ENCODE data around the gene GGTA1. TPM values are rescaled to one million over a fixed set of nuclear protein-coding genes. Genes with fewer than 3 reads are reported as not detected.

The GGTA1 gene
- total RNA-seq, 1 donor from 2014 or later = 0.64 TPM

DNA sequence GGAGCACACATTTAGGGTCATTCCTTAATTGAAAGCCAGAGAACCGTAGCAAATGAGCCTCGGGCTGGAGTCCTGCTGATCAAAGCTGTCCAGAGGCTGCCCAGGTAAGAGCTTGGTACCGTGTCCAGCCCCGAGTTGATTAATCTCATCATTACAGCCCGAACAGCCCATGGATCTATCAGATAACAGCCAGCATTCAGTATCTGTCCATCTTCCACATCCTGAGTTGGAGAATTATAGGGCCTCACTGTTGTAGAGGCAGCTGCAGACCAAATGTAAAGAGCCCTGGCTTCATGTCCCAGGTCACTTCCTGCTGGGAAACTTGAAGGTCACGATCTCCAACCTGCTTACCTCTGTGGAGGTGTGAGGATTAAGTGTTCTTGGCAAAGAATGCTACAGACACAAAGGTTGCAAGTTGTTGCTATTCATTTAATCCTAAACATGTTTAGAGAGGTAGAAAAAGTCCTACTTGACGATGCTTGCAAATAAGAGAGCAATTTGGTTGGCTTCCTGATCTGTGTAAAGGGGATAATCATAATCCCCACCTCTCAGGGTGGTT is 16.1 kb downstream of the GGTA1 start:
- TF ChIP-seq, protein P1, sequence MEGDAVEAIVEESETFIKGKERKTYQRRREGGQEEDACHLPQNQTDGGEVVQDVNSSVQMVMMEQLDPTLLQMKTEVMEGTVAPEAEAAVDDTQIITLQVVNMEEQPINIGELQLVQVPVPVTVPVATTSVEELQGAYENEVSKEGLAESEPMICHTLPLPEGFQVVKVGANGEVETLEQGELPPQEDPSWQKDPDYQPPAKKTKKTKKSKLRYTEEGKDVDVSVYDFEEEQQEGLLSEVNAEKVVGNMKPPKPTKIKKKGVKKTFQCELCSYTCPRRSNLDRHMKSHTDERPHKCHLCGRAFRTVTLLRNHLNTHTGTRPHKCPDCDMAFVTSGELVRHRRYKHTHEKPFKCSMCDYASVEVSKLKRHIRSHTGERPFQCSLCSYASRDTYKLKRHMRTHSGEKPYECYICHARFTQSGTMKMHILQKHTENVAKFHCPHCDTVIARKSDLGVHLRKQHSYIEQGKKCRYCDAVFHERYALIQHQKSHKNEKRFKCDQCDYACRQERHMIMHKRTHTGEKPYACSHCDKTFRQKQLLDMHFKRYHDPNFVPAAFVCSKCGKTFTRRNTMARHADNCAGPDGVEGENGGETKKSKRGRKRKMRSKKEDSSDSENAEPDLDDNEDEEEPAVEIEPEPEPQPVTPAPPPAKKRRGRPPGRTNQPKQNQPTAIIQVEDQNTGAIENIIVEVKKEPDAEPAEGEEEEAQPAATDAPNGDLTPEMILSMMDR (IDR thresholded peaks at IDR 0.05) = no peak
- H3K27me3 Mint-ChIP-seq (ENCODE audit: unreplicated experiment) = no peaks in the 10 kb centered on the region
- H3K4me1 Mint-ChIP-seq (ENCODE audit: unreplicated experiment) = peaks cover 5% of the 10 kb centered on the region
- no peak overlapping the region for H3K4me3 Mint-ChIP-seq (ENCODE audit: unreplicated experiment)
- H3K9me3 Mint-ChIP-seq (ENCODE audit: unreplicated experiment) = no peaks in the 10 kb centered on the region
- DNase-seq (ENCODE audit: extremely low spot score, unreplicated experiment) = no peak
- H3K27ac Mint-ChIP-seq (ENCODE audit: unreplicated experiment) = no peak overlapping the region
- H3K36me3 Mint-ChIP-seq (ENCODE audit: unreplicated experiment) = no peaks in the 10 kb centered on the region

DNA sequence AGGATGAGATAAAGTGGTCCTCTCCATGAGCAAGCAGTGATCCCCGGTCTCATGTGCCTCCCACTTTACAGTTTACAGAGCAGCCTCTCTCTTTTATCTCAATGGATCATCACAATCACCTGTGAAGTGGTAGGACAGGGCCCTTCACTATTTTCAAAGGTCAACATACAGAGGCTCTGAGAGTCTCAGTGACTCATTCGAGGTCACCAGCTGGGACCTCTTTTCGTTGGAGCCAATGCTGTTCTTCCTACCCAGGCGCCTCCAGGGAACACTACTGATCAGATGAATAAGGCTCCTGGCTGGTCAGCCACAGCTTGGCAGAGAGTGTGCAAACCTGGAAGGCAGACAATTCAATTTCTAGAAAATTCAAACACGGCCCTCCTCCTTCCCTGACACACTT is 16.6 kb downstream of the GGTA1 start:
- peaks cover 5% of the 10 kb centered on the region for H3K4me1 Mint-ChIP-seq (ENCODE audit: unreplicated experiment)
- TF ChIP-seq, protein P1 (IDR thresholded peaks at IDR 0.05) = no peak
- DNase-seq (ENCODE audit: extremely low spot score, unreplicated experiment) = no peak

DNA sequence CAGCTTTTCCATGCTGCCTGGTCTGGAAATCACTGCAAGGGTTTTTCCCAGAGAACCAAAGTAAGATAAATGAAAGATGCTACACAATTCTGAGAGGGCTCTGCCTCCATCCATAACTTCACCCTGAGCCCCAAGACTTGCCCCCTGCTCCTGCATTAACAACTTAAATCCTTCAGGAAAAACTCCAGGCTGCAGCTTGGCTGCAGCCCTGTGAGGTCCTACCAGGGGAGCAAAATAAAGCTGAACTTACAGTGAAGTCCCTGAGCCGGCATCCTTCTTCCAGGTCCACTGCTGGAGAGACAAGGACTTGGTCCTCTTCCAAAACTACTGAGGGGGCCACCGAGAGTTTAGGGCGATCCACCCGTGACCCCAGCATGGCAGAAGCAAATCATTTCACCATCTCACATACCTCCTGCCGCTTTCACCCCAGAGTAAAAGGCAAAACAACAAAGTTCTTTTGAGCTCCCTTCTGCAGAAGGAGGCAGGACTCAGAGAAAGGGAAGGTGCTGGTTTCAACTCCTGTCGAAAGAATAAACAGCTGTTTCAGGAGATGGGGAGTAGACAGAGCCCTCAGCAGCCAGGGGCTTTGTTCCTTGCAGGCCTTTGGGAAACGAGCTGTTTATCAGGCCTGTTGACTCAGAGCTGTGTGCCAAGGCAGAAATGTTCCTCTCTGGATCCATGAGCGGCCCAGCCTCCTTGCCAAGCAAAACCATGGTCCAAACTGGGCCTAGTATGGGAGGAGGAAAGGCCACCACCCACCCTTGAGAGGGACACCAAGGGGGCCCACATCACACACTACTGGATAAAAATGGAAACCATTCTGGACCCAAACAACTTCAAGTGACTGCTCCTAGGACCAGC is 20.6 kb downstream of the GGTA1 start:
- no peak for DNase-seq (ENCODE audit: extremely low spot score, unreplicated experiment)
- Mint-ChIP-seq H3K9me3 (ENCODE audit: unreplicated experiment) (no peaks in the 10 kb centered on the region), H3K4me3 (ENCODE audit: unreplicated experiment) (no peak overlapping the region), H3K36me3 (ENCODE audit: unreplicated experiment) (no peaks in the 10 kb centered on the region), H3K27me3 (ENCODE audit: unreplicated experiment) (peaks cover 33% of the 10 kb centered on the region), H3K4me1 (ENCODE audit: unreplicated experiment) (peaks cover 5% of the 10 kb centered on the region), H3K27ac (ENCODE audit: unreplicated experiment) (no peak overlapping the region)
- TF ChIP-seq, protein P1 (IDR thresholded peaks at IDR 0.05) = no peak

More for the DNA sequence above, 16.6 kb downstream of the GGTA1 start:
- Mint-ChIP-seq H3K4me3 (ENCODE audit: unreplicated experiment) (no peak overlapping the region), H3K27ac (ENCODE audit: unreplicated experiment) (no peak overlapping the region), H3K36me3 (ENCODE audit: unreplicated experiment) (no peaks in the 10 kb centered on the region), H3K9me3 (ENCODE audit: unreplicated experiment) (no peaks in the 10 kb centered on the region), H3K27me3 (ENCODE audit: unreplicated experiment) (no peaks in the 10 kb centered on the region)

DNA sequence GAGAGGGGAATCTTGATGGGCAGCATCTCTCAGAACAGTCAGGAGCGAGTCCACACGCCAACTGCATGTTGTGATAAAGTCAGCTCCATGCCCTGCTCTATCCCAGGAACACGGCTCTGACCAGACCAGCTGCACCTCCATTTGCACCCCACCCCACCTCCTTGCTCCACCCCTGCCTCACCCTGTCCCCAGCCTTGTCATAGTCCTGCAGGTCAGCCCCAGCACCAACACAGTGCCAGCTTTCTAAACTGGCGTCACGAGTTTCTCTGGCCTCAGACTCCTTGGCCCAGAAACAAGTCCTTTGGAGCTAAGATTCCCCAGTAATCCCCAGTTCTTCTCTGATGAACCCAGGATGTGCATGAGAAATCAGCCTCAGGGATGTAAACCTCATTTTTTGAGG is 23.5 kb downstream of the GGTA1 start:
- TF ChIP-seq, protein P1 (IDR thresholded peaks at IDR 0.05) = no peak
- no peaks in the 10 kb centered on the region for H3K4me1 Mint-ChIP-seq (ENCODE audit: unreplicated experiment)
- H3K36me3 Mint-ChIP-seq (ENCODE audit: unreplicated experiment) = no peaks in the 10 kb centered on the region
- DNase-seq (ENCODE audit: extremely low spot score, unreplicated experiment) = no peak
- H3K4me3 Mint-ChIP-seq (ENCODE audit: unreplicated experiment) = no peak overlapping the region
- H3K27ac Mint-ChIP-seq (ENCODE audit: unreplicated experiment) = no peak overlapping the region
- H3K27me3 Mint-ChIP-seq (ENCODE audit: unreplicated experiment) = peaks cover 51% of the 10 kb centered on the region
- no peaks in the 10 kb centered on the region for H3K9me3 Mint-ChIP-seq (ENCODE audit: unreplicated experiment)

DNA sequence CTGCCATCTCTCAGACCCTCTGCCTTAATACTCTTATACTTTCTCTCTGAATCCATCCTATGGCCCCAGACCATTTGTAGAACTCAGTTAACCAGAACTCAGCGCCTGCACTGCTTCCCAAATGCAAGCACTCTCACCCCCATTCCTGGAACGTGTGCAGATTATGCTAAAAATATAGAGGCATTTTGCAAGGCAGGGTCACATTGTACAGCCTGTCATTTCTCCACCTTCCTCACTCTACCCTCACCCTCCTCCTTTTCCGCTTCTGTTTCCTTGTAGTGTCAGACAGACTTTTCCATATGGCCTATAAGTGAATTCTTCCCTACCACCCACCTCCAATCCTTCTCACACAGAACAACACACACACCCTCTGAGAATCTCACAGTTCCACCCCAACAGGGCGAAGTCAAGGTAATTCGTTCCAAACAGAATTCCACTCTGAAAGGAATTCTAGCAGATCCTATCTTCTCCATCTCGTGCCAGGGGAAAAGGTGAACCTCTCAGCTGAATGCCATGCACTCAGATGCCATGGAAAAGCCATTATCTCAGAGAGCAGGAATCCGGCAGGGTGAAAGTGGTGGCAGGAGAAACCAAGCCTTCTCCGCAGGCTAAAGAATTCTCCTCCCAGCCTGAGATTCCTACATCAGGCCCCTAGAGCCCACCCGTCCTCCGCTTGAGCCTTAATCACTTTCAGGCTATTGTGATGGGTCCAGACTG is 25.3 kb downstream of the GGTA1 start:
- Mint-ChIP-seq H3K27ac (ENCODE audit: unreplicated experiment) (no peak overlapping the region), H3K27me3 (ENCODE audit: unreplicated experiment) (peaks cover 64% of the 10 kb centered on the region), H3K36me3 (ENCODE audit: unreplicated experiment) (no peaks in the 10 kb centered on the region), H3K4me3 (ENCODE audit: unreplicated experiment) (no peak overlapping the region), H3K4me1 (ENCODE audit: unreplicated experiment) (no peaks in the 10 kb centered on the region), H3K9me3 (ENCODE audit: unreplicated experiment) (no peaks in the 10 kb centered on the region)
- TF ChIP-seq, protein P1 (IDR thresholded peaks at IDR 0.05) = no peak
- no peak for DNase-seq (ENCODE audit: extremely low spot score, unreplicated experiment)
